HG03442 (cell line): ENCODE data around the gene SLC26A2.
"Not testable (repeated sequence)": the region's sequence is repeated elsewhere in the genome, so short reads cannot be mapped to it uniquely, and the experiment has no call there.

ENCODE experiments used
- ATAC-seq: cut with Tn5 transposase; IDR thresholded peaks from one replicate; pipeline ENCODE4 v1.9.1; 2021; ENCODE audit warnings: mild to moderate bottlenecking, moderate library complexity; ENCODE audit not compliant: unreplicated experiment

The SLC26A2 gene

DNA sequence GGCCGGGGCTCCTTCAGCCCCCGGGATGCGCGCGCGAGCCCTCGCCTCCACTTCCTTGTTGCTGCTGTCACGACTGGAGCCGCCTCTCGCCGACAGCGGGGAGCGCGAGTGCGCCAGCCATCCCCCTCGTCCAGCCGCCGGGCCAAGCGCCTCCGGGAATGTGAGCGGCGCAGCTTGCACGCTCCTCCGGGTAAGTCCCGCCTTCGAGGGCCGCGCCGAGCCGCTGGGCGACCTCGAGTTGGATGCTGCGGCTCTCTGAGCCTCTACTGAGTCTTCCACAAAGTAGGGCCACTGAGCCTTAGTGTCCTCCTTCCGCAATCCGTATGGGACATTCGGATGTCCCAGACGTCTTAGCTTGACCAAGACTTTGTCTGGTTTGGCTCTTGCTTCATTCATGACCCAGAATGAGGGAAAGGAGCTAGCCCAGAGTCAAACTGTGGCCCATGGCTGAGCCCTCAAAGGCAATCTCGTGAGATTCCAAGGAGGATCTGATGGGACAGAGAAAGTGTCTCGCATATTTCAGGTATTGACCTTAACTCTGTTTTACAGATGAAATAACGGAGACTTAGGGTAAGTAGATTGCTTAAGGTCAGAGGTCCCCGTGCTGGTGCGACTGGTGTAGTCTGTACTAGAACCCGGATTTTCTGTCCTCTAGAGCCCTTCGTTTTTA lies 40.6 kb downstream of the SLC26A2 start:
- ATAC-seq = peak; percentile 10

- ATAC-seq = peak; percentile 50
These were observed 41.3 kb downstream of the SLC26A2 start for GRCh38 chr5:150001660-150002486.

DNA sequence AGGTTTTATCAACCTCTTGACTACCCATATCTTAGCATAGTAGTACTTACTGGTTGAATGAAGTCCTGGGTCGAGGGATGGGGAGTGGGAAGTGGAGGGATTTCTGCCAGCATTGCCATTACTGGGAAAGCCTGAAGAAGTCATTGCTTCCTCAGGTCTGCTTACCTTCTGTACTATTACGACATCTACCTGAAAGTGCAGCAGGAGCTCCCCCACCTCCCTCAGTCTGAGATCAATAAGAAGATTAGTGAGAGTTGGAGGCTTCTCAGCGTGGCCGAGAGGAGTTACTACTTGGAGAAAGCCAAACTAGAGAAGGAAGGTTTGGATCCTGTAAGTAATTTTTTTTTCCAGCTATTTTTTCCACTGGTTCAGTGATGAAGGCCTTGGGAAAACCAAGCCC lies 45.8 kb downstream of the SLC26A2 start:
- ATAC-seq = no peak

DNA sequence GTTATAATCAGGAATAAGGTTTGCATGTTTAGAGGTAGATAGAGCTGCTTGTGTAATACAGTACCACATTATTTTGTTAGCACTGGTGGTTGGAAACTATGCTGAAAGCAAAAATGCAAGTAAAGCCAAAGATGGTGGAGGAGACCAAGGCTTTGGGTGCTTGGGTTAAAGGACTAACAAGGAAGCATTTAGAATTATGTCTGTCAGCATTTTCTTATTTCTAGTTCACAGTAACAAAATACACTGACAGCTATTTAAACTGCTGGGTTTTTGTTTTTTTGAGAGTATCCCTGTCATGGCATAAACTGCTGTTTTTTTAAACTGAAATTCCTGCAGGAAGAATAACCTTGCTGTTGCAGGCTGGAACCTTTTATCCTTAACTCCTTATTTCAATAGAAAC lies 46.5 kb downstream of the SLC26A2 start:
- ATAC-seq = no peak

DNA sequence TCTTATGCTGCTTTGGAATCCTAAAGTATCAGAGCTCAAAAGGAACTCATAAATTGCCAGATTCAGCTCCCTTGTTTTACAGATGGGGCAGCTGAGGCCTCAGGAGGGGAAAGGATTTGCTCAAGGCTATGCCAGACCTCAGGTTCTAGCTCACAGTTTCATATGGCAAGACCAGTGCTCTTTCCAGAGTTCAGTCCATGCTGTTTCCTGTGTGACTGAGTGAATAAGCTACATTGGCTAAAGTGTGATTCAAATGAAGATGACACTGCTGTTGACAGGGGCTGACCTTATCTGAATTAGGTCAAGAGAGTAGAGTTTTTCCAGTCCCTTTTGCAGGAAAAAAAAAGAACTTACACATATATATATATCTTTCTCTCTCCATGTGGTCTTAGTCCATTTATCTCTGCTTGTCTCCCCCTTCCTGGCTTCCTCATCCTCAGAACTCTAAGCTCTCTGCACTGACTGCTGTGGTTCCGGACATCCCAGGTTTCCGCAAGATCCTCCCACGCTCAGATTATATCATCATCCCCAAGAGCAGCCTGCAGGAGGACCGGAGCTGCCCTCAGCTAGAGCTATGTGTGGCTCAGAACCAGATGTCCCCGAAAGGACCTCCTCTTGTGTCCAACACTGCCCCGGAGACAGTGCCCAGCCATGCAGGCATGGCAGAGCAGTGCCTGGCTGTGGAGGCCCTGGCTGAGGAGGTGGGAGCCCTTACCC lies 49.3 kb downstream of the SLC26A2 start:
- ATAC-seq = no peak

- ATAC-seq = no peak
These were observed 53.4 kb downstream of the SLC26A2 start for GRCh38 chr5:150013931-150014330.

DNA sequence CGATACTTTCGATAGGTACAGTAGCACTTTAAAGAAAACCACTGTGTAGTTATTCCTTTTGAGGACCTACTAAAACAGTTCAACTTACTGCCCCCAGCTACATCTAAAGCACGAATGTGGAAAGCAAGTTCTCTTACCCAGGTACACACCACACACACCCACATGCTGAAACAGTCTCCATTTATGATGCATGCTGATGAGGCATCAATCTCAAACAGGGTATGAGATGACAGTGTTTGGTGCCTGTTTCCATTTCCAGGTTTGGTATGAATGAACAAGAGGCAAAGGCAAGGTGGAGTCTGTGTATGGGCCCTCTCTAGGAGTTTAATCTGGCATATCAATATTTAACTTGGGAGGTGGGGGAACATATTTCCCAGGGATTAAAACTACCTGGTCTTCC lies 53.9 kb downstream of the SLC26A2 start:
- ATAC-seq = no peak

- ATAC-seq = no peak
These were observed 54.9 kb downstream of the SLC26A2 start for GRCh38 chr5:150015415-150015814.

- no peak for ATAC-seq
These were observed 56.0 kb downstream of the SLC26A2 start for GRCh38 chr5:150016537-150016936.

- ATAC-seq = no peak
These were observed 56.9 kb downstream of the SLC26A2 start for GRCh38 chr5:150017226-150018005.

GRCh38 chr5:150020249-150020648 lies 59.7 kb downstream of the SLC26A2 start:
- no peak for ATAC-seq

- no peak for ATAC-seq
These were observed 61.1 kb downstream of the SLC26A2 start for GRCh38 chr5:150021491-150022157.

DNA sequence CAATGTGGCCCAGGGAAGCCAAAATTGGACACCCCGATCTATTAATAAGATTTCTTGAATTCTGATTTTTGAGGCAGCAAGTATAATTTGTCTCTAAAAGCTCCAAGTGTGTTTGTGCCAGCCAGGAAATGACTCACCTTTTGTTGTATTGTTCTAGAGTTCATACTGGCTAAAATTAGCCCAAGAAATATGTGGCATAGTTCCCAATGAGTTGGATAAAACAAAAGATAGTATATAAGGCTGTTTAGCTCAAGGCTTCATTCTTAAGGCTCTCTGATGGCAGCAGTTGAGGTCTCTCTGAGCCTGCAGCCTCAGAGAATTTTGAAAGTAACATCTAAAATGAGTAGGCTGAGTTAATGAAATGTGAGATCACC lies 61.6 kb downstream of the SLC26A2 start:
- no peak for ATAC-seq

DNA sequence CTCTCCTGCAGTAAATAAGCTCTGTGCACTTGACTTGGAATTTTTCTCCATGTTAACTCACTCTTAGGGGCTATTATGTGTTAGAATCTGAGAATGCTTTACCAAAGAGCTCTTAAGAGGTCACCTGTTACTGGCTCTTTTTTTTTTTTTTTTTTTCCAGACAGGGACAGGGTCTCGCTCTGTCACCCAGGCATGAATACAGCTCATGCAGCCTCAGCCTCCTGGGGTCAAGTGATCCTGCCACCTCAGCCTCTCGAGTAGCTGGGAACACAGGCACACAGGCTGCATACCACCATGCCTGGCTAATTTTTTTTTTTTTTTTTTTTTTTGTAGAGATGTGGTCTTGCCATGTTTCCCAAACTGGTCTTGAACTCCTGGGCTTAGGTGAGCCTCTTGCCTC lies 62.1 kb downstream of the SLC26A2 start:
- ATAC-seq = no peak

GRCh38 chr5:150023136-150023535 lies 62.6 kb downstream of the SLC26A2 start:
- ATAC-seq = no peak

- no peak for ATAC-seq
These were observed 63.9 kb downstream of the SLC26A2 start for GRCh38 chr5:150024346-150024984.

- no peak for ATAC-seq
These were observed 66.2 kb downstream of the SLC26A2 start for GRCh38 chr5:150026682-150027172.

GRCh38 chr5:150028047-150028446 lies 67.5 kb downstream of the SLC26A2 start:
- not testable (repeated sequence) for ATAC-seq

DNA sequence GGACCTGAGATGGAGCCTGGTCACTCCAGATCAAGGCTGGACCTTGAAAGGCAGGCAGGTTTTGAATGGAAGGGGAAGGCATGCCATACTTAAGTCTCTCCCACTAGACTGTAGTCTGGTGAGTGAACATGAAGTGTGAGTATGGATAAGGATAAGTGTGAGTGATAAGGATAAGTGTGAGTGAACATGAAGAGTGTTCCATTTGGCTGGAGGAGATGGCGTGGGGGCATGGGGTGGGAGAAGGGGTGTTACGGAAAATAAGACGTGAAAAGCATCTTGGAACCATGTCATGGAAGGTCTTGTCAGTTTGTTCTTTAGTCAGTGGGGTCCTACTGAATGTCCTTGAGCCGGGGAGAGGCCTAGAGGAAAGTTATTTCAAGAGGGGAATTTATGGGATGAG lies 72.8 kb downstream of the SLC26A2 start:
- ATAC-seq = no peak

GRCh38 chr5:150034662-150035061 lies 74.1 kb downstream of the SLC26A2 start:
- ATAC-seq = peak; percentile 8
